Activated CD4-positive, alpha-beta T cell treated with anti-CD3 and anti-CD28 coated beads for 36 hours (primary cell): ENCODE results near the gene RSPH6A. TPM values are rescaled to one million over a fixed set of nuclear protein-coding genes. Genes with fewer than 3 reads are reported as not detected.

Experiments
- ATAC-seq: fragments of 200-7000 bp; cut with Tn5 transposase; one replicate; pipeline ENCODE4 v1.10.0; 2021; ENCODE audit warnings: mild to moderate bottlenecking, moderate library complexity
- CTCF ChIA-PET: fragments of 350-600 bp; sonication (Branson Sonifier 250); formaldehyde crosslinking; loops from one replicate; lab custom pipeline; 2021; ENCODE audit warnings: antibody characterized with exemption; lab: Charles Lee
- POLR2A ChIA-PET: fragments of 350-600 bp; sonication (Branson Sonifier 250); formaldehyde crosslinking; loops from one replicate; lab custom pipeline; 2021; ENCODE audit warnings: antibody characterized with exemption, inconsistent platforms; lab: Charles Lee
- DNase-seq: peaks from one replicate; pipeline ENCODE4 v3.0.0-alpha.2; 2020
- H3K27ac Mint-ChIP-seq: one replicate; pipeline ENCODE4 v1.8.0; 2021; ENCODE audit warnings: mixed read lengths
- H3K27me3 Mint-ChIP-seq: one replicate; pipeline ENCODE4 v1.8.0; 2021; ENCODE audit warnings: mixed read lengths
- H3K36me3 Mint-ChIP-seq: one replicate; pipeline ENCODE4 v1.8.0; 2021; ENCODE audit warnings: low read depth, mixed read lengths
- H3K4me1 Mint-ChIP-seq: one replicate; pipeline ENCODE4 v1.8.0; 2021; ENCODE audit warnings: mixed read lengths
- H3K4me3 Mint-ChIP-seq: one replicate; pipeline ENCODE4 v1.8.0; 2021; ENCODE audit warnings: mild to moderate bottlenecking, moderate library complexity, mixed read lengths
- H3K9me3 Mint-ChIP-seq: one replicate; pipeline ENCODE4 v1.8.0; 2021; ENCODE audit warnings: low read depth, mixed read lengths
- intact Hi-C, 2 experiments: fragments of 100-400 bp; cut with DNase I in 1 of 2; cut with micrococcal nuclease in 1 of 2; formaldehyde crosslinking; loops; one replicate each; pipeline versions ENCODE4 v1.14.2 to v1.15.1; 2022 to 2024; cut with DNase I, micrococcal nuclease
- total RNA-seq, 2 experiments: library from RNA; stranded (reverse); gene quantifications; one replicate each; pipeline ENCODE4 v1.2.3, GENCODE V29; 2021

RSPH6A gene
- total RNA-seq, 2 experiments from 2014 or later: 0.21 to 0.23 TPM

- intact Hi-C loops: loop anchor here (5.0 kb wide), 2 partner anchors 71 to 349 kb away; partner anchors contain the start of genes FOXA3 (in 1 of the 2) and SYMPK (in 1 of the 2)
Observed at GRCh38 chr19:45790942-45791341, 24.2 kb downstream of the RSPH6A start.

DNA sequence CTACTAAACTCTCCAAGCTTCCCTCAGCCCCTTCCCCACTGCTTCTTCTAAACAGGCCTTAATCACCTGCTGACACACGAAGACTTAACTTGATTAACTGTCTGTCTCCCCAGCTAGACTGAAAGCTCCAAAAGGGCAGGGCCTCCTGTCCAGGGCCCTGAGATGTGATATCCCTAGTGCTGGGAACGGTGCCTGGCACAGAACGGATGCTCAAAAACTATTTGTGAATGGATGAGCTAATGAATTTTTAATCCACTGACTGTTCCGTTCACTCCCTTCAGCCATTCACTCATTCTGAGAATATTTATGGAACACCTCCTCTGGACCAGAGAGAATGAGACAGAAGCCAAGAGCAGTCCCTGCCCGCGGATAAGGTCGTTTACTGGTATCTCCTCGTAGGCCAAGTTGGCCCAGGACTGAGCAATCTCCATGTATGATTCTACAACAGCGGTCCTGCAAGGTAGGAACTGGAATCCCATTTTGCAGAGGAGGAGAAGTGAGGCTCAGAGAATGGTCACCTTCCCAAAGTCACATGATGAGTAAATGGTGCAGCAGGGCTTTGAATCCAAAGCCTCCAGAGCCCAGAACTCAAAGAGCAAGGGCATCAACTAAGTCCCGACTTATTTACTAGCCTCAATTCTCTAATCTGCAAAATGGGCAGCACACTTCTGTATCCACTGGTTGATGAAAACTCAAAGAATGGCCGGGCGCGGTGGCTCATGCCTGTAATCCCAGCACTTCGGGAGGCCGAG is 25.9 kb downstream of the RSPH6A start:
- Mint-ChIP-seq H3K4me3 (no peak overlapping the region), H3K27ac (no peak overlapping the region), H3K27me3 (peaks cover 6% of the 10 kb centered on the region), H3K9me3 (no peaks in the 10 kb centered on the region), H3K4me1 (peaks cover 30% of the 10 kb centered on the region), H3K36me3 (peaks cover 50% of the 10 kb centered on the region)
- DNase-seq (no peak), ATAC-seq (no peak)
- ChIA-PET CTCF (interaction anchor here (0.8 to 1.3 kb wide), 3 partner anchors 10 to 228 kb away, joined by 3 to 5 read pairs (median 3); partner anchors contain the start of gene SIX5), POLR2A (no interaction called here)
- intact Hi-C loops: no loop called here

More at GRCh38 chr19:45790942-45791341, 24.2 kb downstream of the RSPH6A start:
- H3K27me3 Mint-ChIP-seq: peaks cover 15% of the 10 kb centered on the region
- H3K36me3 Mint-ChIP-seq: peaks cover 45% of the 10 kb centered on the region
- peaks cover 30% of the 10 kb centered on the region for H3K4me1 Mint-ChIP-seq
- peak overlapping the region; percentile 95 for H3K4me3 Mint-ChIP-seq
- no peak for DNase-seq
- H3K27ac Mint-ChIP-seq: no peak overlapping the region
- ATAC-seq: no peak
- ChIA-PET CTCF (interaction anchor here (0.5 to 14.8 kb wide), 3 partner anchors 8 to 68 kb away, joined by 3 to 126 read pairs (median 5); partner anchors contain the start of gene SIX5), POLR2A (no interaction called here)
- H3K9me3 Mint-ChIP-seq: no peaks in the 10 kb centered on the region

- no peak overlapping the region for H3K27ac Mint-ChIP-seq
- peaks cover 12% of the 10 kb centered on the region for H3K4me1 Mint-ChIP-seq
- ChIA-PET CTCF (no interaction called here), POLR2A (no interaction called here)
- H3K9me3 Mint-ChIP-seq: no peaks in the 10 kb centered on the region
- H3K4me3 Mint-ChIP-seq: no peak overlapping the region
- no peak for DNase-seq
- no peak for ATAC-seq
- H3K27me3 Mint-ChIP-seq: peaks cover 2% of the 10 kb centered on the region
- intact Hi-C loops: no loop called here
- H3K36me3 Mint-ChIP-seq: peaks cover 52% of the 10 kb centered on the region
Observed at GRCh38 chr19:45786533-45786894, 28.6 kb downstream of the RSPH6A start.

DNA sequence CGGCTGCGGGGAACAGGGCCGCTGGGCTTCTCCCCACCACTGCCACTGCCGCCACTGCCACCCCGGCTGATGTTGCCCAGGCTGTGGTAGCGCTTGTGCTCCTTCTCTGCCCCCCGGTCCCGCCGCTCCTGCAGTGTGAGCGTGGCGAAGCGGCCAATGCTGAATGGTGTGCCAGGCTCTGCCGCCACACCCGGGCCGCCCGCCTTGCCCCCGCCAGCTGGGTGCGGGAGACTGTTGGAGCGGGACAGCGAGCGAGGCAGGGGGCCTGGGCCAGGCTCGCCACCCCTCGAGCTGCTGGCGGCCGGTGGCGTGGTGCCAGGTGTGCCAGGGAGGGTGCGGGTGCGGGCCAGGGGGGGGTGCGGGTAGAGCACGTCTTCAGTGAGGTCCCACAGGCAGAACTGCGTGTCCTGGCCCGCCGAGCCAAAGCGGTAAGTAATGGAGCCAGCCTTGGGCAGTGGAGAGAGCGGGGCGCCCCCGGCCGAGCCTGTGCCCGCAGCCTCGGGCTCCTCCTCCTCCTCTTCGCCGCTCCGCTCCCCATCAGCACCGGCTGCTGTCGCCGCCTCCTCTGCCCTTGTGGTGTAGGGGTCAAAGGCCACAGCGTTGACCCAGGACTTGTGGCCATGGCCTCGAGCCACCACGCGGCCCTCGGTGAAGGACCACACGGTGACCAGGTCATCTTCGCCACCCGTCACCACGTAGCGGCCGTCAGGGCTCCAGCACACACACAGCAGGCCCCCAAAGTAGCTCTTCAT is 29.2 kb downstream of the RSPH6A start:
- ChIA-PET POLR2A (no interaction called here), CTCF (no interaction called here)
- H3K27ac Mint-ChIP-seq: no peak overlapping the region
- peaks cover 51% of the 10 kb centered on the region for H3K36me3 Mint-ChIP-seq
- H3K4me3 Mint-ChIP-seq: no peak overlapping the region
- H3K27me3 Mint-ChIP-seq: peaks cover 4% of the 10 kb centered on the region
- intact Hi-C loops: no loop called here
- H3K9me3 Mint-ChIP-seq: no peaks in the 10 kb centered on the region
- peaks cover 6% of the 10 kb centered on the region for H3K4me1 Mint-ChIP-seq
- ATAC-seq (no peak), DNase-seq (no peak)

DNA sequence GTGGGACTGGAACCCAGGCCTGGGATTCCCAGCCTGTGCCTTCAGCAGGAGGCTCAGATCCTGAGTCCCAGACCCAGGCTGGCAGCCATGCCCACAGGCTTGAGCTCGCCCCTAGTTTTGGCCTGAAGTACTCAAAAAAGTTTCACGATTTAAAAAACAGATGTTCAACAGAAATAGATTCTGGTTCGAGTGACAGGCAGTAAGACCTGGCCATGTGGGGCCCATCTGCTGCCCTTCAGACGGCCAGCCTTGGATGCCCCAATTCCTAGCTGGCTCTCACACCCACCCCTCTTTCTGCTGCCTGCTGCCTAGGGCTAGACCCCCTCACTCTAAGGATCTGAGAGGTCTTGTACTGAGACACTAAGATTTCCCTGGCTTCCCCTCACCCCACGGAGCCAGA is 30.0 kb downstream of the RSPH6A start:
- Mint-ChIP-seq H3K27ac (no peak overlapping the region), H3K9me3 (no peaks in the 10 kb centered on the region), H3K36me3 (peaks cover 44% of the 10 kb centered on the region), H3K4me1 (peaks cover under 1% of the 10 kb centered on the region), H3K4me3 (no peak overlapping the region), H3K27me3 (peaks cover 8% of the 10 kb centered on the region)
- intact Hi-C loops: no loop called here
- CTCF ChIA-PET: interaction anchor here (0.6 to 1.6 kb wide), 2 partner anchors 15 to 93 kb away, joined by 3 to 4 read pairs; partner anchors contain the start of gene QPCTL
- DNase-seq: no peak
- POLR2A ChIA-PET: no interaction called here
- no peak for ATAC-seq

DNA sequence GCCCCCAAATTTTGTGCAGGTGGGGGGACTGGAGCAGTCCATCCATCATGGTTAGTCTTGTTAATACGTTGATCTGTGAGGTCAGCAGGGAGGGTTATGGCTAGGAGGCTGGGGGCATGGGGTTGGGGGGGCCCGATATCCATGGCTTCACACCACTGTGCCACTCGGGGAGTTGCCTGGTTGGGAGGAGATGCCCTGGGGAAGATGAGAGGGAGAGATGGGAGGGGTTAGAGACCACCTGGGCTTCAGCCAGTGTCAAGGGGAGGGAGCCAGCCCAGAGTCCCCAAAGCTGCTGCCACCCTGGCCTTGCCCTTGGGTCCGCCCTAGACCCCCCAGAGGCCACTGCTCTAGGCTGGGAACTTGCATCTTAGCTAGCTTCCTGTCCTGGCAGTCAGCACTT is 31.0 kb downstream of the RSPH6A start:
- peaks cover 35% of the 10 kb centered on the region for H3K36me3 Mint-ChIP-seq
- DNase-seq: no peak
- peaks cover 10% of the 10 kb centered on the region for H3K27me3 Mint-ChIP-seq
- ATAC-seq: no peak
- H3K4me3 Mint-ChIP-seq: no peak overlapping the region
- H3K4me1 Mint-ChIP-seq: peaks cover 10% of the 10 kb centered on the region
- CTCF ChIA-PET: interaction anchor here (1.6 kb wide), 1 partner anchor 14 kb away, joined by 4 read pairs; no protein-coding TSS in a partner anchor
- no peak overlapping the region for H3K27ac Mint-ChIP-seq
- intact Hi-C loops: no loop called here
- no peaks in the 10 kb centered on the region for H3K9me3 Mint-ChIP-seq
- POLR2A ChIA-PET: interaction anchor here (0.8 kb wide), 1 partner anchor 18 kb away, joined by 3 read pairs; no protein-coding TSS in a partner anchor

GRCh38 chr19:45782820-45783785 is 32.0 kb downstream of the RSPH6A start:
- intact Hi-C loops: no loop called here
- no peak for ATAC-seq
- no peaks in the 10 kb centered on the region for H3K9me3 Mint-ChIP-seq
- no peak for DNase-seq
- H3K36me3 Mint-ChIP-seq: peaks cover 29% of the 10 kb centered on the region
- POLR2A ChIA-PET: interaction anchor here (0.8 kb wide), 1 partner anchor 19 kb away, joined by 3 read pairs; no protein-coding TSS in a partner anchor
- H3K27ac Mint-ChIP-seq: no peak overlapping the region
- peaks cover 9% of the 10 kb centered on the region for H3K27me3 Mint-ChIP-seq
- peaks cover 16% of the 10 kb centered on the region for H3K4me1 Mint-ChIP-seq
- no peak overlapping the region for H3K4me3 Mint-ChIP-seq
- CTCF ChIA-PET: interaction anchor here (0.7 kb wide), 1 partner anchor 10 kb away, joined by 3 read pairs; no protein-coding TSS in a partner anchor

DNA sequence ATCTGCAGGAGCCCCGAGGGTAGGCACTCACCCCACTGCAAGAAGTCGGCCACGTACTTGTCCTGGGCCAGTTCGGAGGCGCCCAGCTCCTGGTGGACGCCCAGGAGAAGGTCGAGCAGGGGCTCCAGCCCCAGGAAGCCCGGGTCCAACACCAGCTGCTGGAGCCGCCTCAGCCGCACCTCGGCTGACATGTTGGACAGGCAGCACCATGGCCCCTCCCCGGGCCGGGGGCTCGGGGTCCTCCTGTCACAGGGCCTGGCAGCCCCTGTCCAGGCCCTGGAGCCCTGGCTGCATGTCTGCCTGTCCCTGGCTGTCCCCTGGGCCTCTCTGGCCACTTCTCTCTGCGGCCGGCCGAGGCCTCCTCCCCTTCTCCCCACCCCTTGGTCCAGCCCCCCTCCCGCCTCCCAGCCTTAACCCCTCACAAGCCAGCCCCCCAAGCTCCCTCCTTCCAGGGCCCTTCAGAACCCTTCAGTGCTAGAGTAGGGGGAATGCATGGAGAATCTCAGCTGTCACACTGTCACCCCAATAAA is 32.9 kb downstream of the RSPH6A start, which contains the start of gene DMPK:
TSS of gene DMPK (minus strand) at position 329 of the 530 bp plus-strand sequence. CDS start at position 191, 138 bp downstream.
- Mint-ChIP-seq H3K27me3 (peaks cover 9% of the 10 kb centered on the region), H3K27ac (no peak within 1 kb of the TSS), H3K4me1 (peaks cover 16% of the 10 kb centered on the region), H3K4me3 (no peak within 1 kb of the TSS), H3K36me3 (peaks cover 25% of the 10 kb centered on the region), H3K9me3 (no peaks in the 10 kb centered on the region)
- ChIA-PET CTCF (no interaction called here), POLR2A (no interaction called here)
- DNase-seq: no peak
- no peak for ATAC-seq
- intact Hi-C loops: no loop called here

DNA sequence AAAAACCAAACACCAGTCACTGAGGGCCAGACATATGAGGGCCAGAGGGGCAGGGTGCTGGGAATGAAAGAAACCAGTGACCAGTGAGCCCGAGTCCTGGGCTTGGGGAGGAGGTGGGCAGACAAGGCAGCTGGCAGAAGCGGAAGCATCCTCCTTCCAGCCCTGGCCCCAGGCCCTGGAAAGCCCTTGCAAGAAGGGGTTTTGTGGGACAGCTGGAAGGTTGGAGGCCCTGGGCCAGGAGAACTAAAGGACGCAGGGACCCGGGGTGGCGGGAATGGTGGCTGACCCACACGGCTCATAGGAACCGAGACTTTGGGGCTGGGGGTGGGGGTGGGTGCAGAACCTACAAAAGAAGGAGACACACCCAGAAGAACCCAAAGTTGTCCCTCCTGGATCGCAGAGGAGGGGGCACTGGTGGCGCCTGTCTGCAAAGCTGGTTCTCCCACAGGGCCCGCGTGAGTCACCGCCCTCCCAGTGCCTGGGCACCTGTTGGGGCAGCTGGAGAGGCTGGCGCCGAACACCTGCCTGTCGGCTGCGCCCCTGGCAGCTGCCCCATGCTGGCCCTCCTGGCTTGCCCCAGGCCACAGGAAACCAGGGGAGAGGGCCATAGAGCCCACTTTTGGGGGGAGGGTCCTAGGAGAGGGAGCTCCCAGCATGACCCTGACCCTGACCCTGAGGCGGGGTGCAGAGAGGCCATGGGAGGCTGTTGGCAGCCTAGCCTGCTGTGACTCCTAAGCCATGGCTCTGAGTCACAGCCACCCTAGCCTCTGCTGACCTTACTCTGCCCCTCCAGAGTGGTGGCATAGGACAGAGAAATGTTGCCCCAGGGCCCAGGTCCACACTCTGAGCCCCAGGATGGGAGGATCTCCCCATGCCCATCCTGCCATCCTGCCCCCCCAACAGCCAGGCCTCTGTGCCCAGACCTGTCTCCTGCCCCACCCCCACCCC is 33.6 kb downstream of the RSPH6A start:
- ChIA-PET CTCF (no interaction called here), POLR2A (interaction anchor here (0.5 kb wide), 1 partner anchor 110 kb away, joined by 3 read pairs; no protein-coding TSS in a partner anchor)

More for the DNA sequence above, 33.6 kb downstream of the RSPH6A start:
- Mint-ChIP-seq H3K4me3 (no peak overlapping the region), H3K36me3 (peaks cover 27% of the 10 kb centered on the region), H3K4me1 (peaks cover 16% of the 10 kb centered on the region), H3K27me3 (peaks cover 9% of the 10 kb centered on the region), H3K27ac (no peak overlapping the region), H3K9me3 (no peaks in the 10 kb centered on the region)
- intact Hi-C loops: no loop called here
- no peak for ATAC-seq
- no peak for DNase-seq
